Calu3 (cell line): ENCODE results near the gene RENBP. TPM values are rescaled to one million over a fixed set of nuclear protein-coding genes. Genes with fewer than 3 reads are reported as not detected.

ENCODE experiments used
- BruUV-seq: library from RNA; stranded (reverse); fragments of 400-500 nt; replicated peaks from 2 replicates; lab custom pipeline; 2021; lab: Mats Ljungman, UMichigan
- CTCF ChIA-PET: fragments of 300-600 bp; sonication (Branson Sonifier 250); formaldehyde crosslinking; loops from one replicate; lab custom pipeline; 2022; ENCODE audit warnings: antibody characterized with exemption; lab: Charles Lee
- DNase-seq: peaks from one replicate; pipeline ENCODE4 v3.0.0; 2022
- H3K27ac Mint-ChIP-seq: one replicate; pipeline ENCODE4 v1.8.0; 2022; ENCODE audit warnings: mixed read lengths; ENCODE audit not compliant: unreplicated experiment
- H3K27me3 Mint-ChIP-seq: one replicate; pipeline ENCODE4 v1.8.0; 2022; ENCODE audit warnings: mixed read lengths; ENCODE audit not compliant: unreplicated experiment
- H3K36me3 Mint-ChIP-seq: one replicate; pipeline ENCODE4 v1.8.0; 2022; ENCODE audit warnings: mild to moderate bottlenecking, moderate library complexity, mixed read lengths; ENCODE audit not compliant: insufficient read depth, unreplicated experiment
- H3K4me1 Mint-ChIP-seq: one replicate; pipeline ENCODE4 v1.8.0; 2022; ENCODE audit warnings: mild to moderate bottlenecking, low read depth, mixed read lengths; ENCODE audit not compliant: unreplicated experiment
- H3K4me3 Mint-ChIP-seq: one replicate; pipeline ENCODE4 v1.8.0; 2022; ENCODE audit warnings: mild to moderate bottlenecking, low read depth, moderate library complexity, mixed read lengths; ENCODE audit not compliant: unreplicated experiment
- H3K9me3 Mint-ChIP-seq: one replicate; pipeline ENCODE4 v1.8.0; 2022; ENCODE audit warnings: low read depth, mixed read lengths; ENCODE audit not compliant: unreplicated experiment
- intact Hi-C: fragments of 100-400 bp; cut with micrococcal nuclease; formaldehyde crosslinking; loops from one replicate; pipeline ENCODE4 v1.10.0; 2022; ENCODE audit not compliant: unreplicated experiment
- total RNA-seq: library from RNA; stranded (reverse); gene quantifications from 2 replicates; pipeline ENCODE4 v1.2.3, GENCODE V29; 2022
- TF ChIP-seq, protein P1 (sequence below): fragments of 200-600 bp; IDR thresholded peaks from one replicate; pipeline ENCODE4 v1.8.0; 2022; ENCODE audit warnings: antibody characterized with exemption; ENCODE audit not compliant: unreplicated experiment

The RENBP gene
- total RNA-seq, 1 experiment from 2014 or later, result 0.80 TPM

DNA sequence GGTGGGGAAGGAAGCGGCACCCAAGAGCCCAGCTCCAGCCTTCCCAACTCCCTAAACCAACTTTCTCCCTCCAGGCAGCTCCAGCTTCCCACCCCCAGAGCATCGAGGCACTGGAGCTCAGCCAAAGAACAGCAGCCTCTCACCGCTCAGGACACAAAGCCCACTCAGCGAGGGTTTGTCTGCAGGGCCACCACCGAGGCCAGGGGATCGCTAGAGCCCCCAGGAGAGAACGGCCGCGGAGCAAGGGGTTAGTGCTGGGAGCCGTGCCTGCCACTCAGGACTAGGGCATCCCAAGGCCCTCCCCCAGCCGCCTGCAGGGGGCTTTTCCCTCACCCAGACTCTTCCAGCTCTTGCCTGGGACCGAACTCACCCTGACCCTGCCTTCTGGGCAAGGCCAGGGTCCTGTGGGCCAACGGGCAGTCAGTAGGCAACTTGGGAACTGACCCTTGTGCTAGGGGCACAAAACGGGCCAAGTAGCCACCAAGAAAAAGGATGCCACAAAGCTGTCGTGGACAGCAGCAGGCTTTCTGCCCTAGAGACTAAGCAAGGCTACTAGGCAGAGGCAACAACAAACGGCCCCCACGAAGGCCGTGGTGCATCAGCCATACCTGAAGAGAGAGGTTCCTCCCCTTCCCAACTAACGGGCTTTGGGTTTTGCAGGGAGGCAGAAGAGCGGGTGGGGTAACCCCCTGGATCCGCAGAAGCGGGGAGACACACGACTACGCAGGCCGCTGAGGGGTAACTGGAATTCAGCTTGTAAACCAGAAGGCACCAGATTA is 24.9 kb upstream of the RENBP start:
- CTCF ChIA-PET, result interaction anchor here (0.5 to 1.0 kb wide), 2 partner anchors 12 to 43 kb away, joined by 3 to 6 read pairs; no protein-coding TSS in a partner anchor
- Mint-ChIP-seq H3K9me3 (no peaks in the 10 kb centered on the region), H3K4me3 (peak overlapping the region; percentile 89), H3K4me1 (peaks cover 29% of the 10 kb centered on the region), H3K27me3 (no peaks in the 10 kb centered on the region), H3K36me3 (peaks cover 64% of the 10 kb centered on the region), H3K27ac (peak overlapping the region; percentile 77)
- intact Hi-C loops, result no loop called here
- TF ChIP-seq, protein P1, sequence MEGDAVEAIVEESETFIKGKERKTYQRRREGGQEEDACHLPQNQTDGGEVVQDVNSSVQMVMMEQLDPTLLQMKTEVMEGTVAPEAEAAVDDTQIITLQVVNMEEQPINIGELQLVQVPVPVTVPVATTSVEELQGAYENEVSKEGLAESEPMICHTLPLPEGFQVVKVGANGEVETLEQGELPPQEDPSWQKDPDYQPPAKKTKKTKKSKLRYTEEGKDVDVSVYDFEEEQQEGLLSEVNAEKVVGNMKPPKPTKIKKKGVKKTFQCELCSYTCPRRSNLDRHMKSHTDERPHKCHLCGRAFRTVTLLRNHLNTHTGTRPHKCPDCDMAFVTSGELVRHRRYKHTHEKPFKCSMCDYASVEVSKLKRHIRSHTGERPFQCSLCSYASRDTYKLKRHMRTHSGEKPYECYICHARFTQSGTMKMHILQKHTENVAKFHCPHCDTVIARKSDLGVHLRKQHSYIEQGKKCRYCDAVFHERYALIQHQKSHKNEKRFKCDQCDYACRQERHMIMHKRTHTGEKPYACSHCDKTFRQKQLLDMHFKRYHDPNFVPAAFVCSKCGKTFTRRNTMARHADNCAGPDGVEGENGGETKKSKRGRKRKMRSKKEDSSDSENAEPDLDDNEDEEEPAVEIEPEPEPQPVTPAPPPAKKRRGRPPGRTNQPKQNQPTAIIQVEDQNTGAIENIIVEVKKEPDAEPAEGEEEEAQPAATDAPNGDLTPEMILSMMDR, result no peak
- BruUV-seq, result no TSS peak
- DNase-seq, result no peak

DNA sequence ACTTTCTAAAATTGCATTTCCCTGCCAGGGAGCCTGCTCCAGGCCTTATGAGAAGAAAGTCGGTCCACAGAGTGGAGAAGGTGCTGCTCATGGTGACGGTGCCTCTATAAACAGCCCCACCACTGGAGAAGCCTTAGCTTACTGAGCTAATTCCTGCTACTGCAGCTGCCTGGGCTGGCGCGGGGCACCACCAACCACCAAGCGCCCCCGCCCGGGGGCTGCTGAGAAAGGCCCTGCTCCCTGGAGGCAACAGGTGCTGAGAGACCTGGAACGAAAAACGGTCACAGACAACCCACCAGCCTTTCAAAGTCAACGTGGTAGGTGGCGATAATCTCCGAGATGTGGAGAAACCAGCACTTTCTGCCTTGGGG is 24.3 kb upstream of the RENBP start:
- TF ChIP-seq, protein P1, result no peak

DNA sequence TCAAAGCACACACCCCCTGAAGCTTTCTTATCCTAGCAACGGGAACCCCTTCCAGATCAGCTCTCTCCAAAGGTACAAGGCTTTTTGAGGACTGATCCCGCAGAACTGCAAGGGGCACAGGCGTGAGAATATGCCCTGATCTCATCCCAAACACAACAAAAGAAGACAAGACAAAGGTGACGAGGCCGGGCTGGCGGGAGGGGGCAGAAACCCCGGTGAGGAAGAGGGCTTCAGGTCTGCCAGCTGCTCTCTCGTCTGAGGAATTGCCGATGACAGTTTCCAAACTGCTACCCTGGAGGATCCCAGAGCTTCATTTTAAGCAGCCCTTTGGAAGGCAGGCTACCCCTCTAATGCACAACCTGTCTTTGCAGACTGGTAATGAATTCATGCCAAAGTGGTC is 23.8 kb upstream of the RENBP start:
- no peaks in the 10 kb centered on the region for H3K9me3 Mint-ChIP-seq
- no peak overlapping the region for H3K27ac Mint-ChIP-seq
- TF ChIP-seq, protein P1, result no peak
- no TSS peak for BruUV-seq
- intact Hi-C loops, result no loop called here
- DNase-seq, result no peak
- H3K4me1 Mint-ChIP-seq, result peaks cover 23% of the 10 kb centered on the region
- peak overlapping the region; percentile 42 for H3K4me3 Mint-ChIP-seq
- CTCF ChIA-PET, result no interaction called here
- H3K27me3 Mint-ChIP-seq, result no peaks in the 10 kb centered on the region
- H3K36me3 Mint-ChIP-seq, result peaks cover 56% of the 10 kb centered on the region

More for the DNA sequence above, 24.3 kb upstream of the RENBP start:
- no peak overlapping the region for H3K27ac Mint-ChIP-seq
- no peaks in the 10 kb centered on the region for H3K9me3 Mint-ChIP-seq
- H3K36me3 Mint-ChIP-seq, result peaks cover 59% of the 10 kb centered on the region
- peak overlapping the region; percentile 89 for H3K4me3 Mint-ChIP-seq
- intact Hi-C loops, result no loop called here
- CTCF ChIA-PET, result no interaction called here
- DNase-seq, result no peak
- no TSS peak for BruUV-seq
- no peaks in the 10 kb centered on the region for H3K27me3 Mint-ChIP-seq
- H3K4me1 Mint-ChIP-seq, result peaks cover 23% of the 10 kb centered on the region

DNA sequence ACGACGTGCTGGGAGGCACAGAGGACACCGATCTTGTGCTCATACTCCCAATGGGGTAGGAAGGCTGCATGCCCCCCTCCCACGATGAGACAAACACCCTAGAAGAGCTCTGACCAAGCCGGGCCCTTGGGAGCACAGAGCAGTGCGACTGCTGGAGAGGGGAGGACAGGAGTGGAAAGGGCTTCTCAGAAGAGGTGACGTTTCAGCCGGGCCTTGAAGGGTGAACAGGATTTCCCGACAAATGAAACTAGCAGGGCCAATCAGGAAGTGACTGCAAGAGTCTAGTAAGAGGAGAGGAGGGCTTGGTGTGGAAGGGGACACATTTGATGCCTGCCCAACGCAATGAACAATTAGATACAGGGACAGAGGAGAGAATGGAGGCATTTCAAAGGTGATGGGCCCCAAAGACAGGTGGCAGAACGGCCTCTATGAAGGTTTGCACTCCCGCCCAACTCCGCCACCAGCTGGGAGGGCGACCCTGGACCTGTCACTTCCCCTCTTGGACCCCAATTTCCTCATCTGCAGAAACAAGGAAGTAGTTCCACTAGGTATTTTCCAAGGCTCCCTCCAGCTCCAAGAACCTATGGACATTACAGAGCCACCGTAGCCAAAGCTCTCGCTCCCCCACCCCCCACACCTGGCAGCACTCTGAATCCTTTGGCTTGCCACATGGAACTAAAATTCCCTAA is 23.2 kb upstream of the RENBP start:
- no peaks in the 10 kb centered on the region for H3K27me3 Mint-ChIP-seq
- BruUV-seq, result TSS peak; percentile 5

More for the DNA sequence above, 23.2 kb upstream of the RENBP start:
- DNase-seq, result no peak
- CTCF ChIA-PET, result no interaction called here
- Mint-ChIP-seq H3K9me3 (no peaks in the 10 kb centered on the region), H3K36me3 (peaks cover 53% of the 10 kb centered on the region), H3K4me1 (peaks cover 23% of the 10 kb centered on the region), H3K27ac (peak overlapping the region; percentile 52), H3K4me3 (peak overlapping the region; percentile 42)
- intact Hi-C loops, result no loop called here
- TF ChIP-seq, protein P1, result no peak
